Stimulated activated CD4-positive, alpha-beta T cell treated with anti-CD3 and anti-CD28 coated beads, Interleukin-12 subunit alpha, Interleukin-12 subunit beta, amount 100 ng/mL, for 48 hours (primary cell): Measurements from ENCODE around the gene OLFML3.

ENCODE experiments used
- DNase-seq, 3 donors: peaks; one replicate each; pipeline ENCODE4 v3.0.0-alpha.2; 2020; ENCODE audit warnings: low read depth in 2 of 3, low spot score in 1 of 3

The OLFML3 gene

DNA sequence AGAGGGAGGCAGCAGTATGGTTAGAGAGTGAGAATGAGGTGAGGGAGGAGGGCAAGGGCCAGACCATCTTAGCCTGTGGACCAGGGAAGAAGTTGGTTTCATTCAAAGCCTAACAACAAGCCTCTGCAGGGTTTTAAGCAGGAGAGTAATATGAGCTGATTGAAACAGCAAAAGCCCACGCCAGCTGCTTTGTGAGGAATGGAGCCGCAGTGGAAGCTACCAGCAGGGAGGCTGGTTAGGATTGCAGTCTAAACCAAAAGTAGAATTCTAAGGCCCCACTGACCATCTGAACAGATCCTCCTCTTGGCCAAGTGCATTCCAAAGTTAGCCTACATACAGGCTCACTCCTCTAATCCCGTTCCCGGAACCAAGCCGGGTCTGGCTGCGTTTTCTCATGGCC, 44.8 kb downstream of the OLFML3 start:
- DNase-seq = no peak

DNA sequence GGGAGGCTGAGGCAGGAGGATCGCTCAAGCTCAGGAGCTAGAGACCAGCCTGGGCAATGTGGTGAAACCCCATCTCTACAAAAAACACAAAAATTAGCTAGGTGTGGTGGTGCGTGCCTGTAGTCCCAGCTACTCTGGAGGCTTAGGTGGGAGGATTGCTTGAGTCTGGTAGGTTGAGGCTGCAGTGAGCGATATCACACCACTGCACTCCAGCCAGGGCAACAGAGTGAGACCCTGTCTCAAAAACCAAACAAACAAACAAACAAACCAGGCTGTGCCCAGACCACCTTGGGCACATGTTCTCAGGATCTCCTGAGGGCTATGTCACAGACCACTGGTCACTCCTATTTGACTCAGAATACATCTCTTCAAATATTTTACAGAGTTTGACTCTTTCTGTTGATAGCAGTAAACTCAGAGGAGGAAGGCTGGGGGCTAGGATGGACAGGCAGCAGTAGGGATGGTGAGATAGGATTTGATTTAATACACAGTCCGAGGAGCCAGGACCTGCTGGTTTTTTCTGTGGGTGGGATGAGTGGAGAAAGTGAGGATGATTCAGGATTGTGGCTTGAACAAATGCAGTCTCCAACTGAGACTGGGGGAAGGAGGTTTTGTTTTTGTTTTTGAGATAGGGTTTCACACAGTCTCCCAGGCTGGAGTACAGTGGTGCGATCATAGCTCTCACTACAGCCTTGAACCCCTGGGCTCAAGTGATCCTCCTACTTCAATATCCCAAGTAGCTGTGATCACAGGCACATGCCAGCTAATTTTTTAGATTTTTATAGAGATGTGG, 46.5 kb downstream of the OLFML3 start:
- no peak for DNase-seq

DNA sequence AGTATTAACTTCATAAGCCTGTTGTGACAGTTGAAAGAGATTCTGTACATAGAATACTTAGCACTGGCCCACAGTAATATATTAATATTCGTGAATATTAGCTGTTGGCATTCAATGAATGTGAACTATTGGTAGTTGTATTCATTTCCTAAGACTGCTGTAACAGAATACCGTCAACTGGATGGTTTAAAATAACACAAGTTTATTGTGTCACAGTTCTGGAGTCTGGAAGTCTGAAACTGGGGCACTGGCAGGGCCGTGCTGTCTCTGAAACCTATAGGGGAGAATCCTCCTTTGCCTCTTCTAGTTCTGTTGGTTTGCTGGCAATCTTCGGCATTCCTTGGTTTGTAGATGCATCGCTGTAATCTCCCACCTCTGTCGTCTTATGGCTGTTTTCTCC, 47.5 kb downstream of the OLFML3 start:
- DNase-seq = no peak
